Spleen (tissue), 11 donors: Measurements from ENCODE around the gene EXOC4. TPM values are rescaled to one million over a fixed set of nuclear protein-coding genes. Genes with fewer than 3 reads are reported as not detected.

Experiments
- DNase-seq: peaks from one replicate; pipeline ENCODE4 v3.0.0-alpha.2; 2020
- H3K27ac ChIP-seq, 8 donors: fragments of 200-600 bp; sonication (generic) in 7 of 8; 1 replicate in 4 of 8; 2 replicates in 4 of 8; pipeline versions ENCODE4 v1.5.0 to v1.8.0; 2016 to 2021; ENCODE audit warnings: inconsistent platforms in 4 of 8, mild to moderate bottlenecking in 4 of 8, moderate library complexity in 1 of 8
- H3K27me3 ChIP-seq, 7 donors: fragments of 200-600 bp; sonication (generic) in 6 of 7; replicated peaks in 1 of 7; 1 replicate in 4 of 7; 2 replicates in 3 of 7; pipeline versions ENCODE4 v1.5.0 to v1.8.0; 2016 to 2021; ENCODE audit warnings: inconsistent platforms in 3 of 7, mild to moderate bottlenecking in 1 of 7
- H3K36me3 ChIP-seq, 6 donors: fragments of 200-600 bp; sonication (generic) in 5 of 6; 1 replicate in 4 of 6; 2 replicates in 2 of 6; pipeline versions ENCODE4 v1.5.0 to v1.8.0; 2016 to 2021; ENCODE audit warnings: inconsistent platforms in 2 of 6
- H3K4me1 ChIP-seq, 6 donors: fragments of 200-600 bp; sonication (generic) in 5 of 6; 1 replicate in 3 of 6; 2 replicates in 3 of 6; pipeline versions ENCODE4 v1.5.0 to v1.8.0; 2016 to 2021; ENCODE audit warnings: inconsistent platforms in 3 of 6
- H3K4me3 ChIP-seq, 8 donors: fragments of 200-600 bp; sonication (generic) in 7 of 8; 1 replicate in 4 of 8; 2 replicates in 4 of 8; pipeline versions ENCODE4 v1.5.0 to v1.8.0; 2016 to 2021; ENCODE audit warnings: inconsistent platforms in 4 of 8, mild to moderate bottlenecking in 4 of 8, moderate library complexity in 2 of 8
- H3K9me3 ChIP-seq, 8 donors: fragments of 200-600 bp; sonication (generic) in 7 of 8; 1 replicate in 4 of 8; 2 replicates in 4 of 8; pipeline versions ENCODE4 v1.5.0 to v1.8.0; 2016 to 2021; ENCODE audit warnings: inconsistent platforms in 4 of 8
- POLR2A ChIP-seq, 3 donors: fragments of 450-650 bp; IDR thresholded peaks; one replicate each; pipeline ENCODE4 v1.5.1; 2017; ENCODE audit warnings: antibody characterized with exemption in 3 of 3, mild to moderate bottlenecking in 1 of 3
- POLR2AphosphoS5 ChIP-seq, 3 donors: sonication (generic); formaldehyde crosslinking; IDR thresholded peaks; one replicate each; pipeline ENCODE4 v1.5.1; 2017; ENCODE audit warnings: antibody characterized with exemption in 3 of 3
- WGBS, 5 donors: extraction: QIAGEN DNeasy Blood & Tissue Kit in 3 of 5; methylation state at CpG; one replicate each; pipeline versions ENCODE4 v1.1.5 to v1.1.7; 2013 to 2018; 5-methylcytosine and 5-hydroxymethylcytosine counted together
- intact Hi-C: fragments of 100-400 bp; cut with DNase I; formaldehyde crosslinking; loops from one replicate; pipeline ENCODE4 v1.15.0; 2023; ENCODE audit warnings: low total_unique reads
- polyA plus RNA-seq, 3 donors: library from polyadenylated mRNA; stranded (reverse); fragments of 200-250 nt; gene quantifications; one replicate each; pipeline ENCODE4 v1.2.1, GENCODE V29; 2013
- total RNA-seq, 7 donors: library from RNA; depleted of rRNA in 3 of 7; stranded (reverse); fragments of >200 nt in 3 of 7; fragmentation: NEBNext Ultra II Directional in 4 of 7; extraction: Animal tissue kit (Norgen Biotek cat#: 25700) in 4 of 7; gene quantifications; one replicate each; pipeline versions ENCODE4 v1.1.0 to v1.2.1, GENCODE V29; 2016 to 2021
- TF ChIP-seq, protein P1 (sequence below), 11 experiments: fragments of 200-600 bp in 7 of 11; fragments of 450-650 bp in 4 of 11; sonication (generic) in 4 of 11; IDR thresholded peaks in 8 of 11; conservative IDR thresholded peaks in 3 of 11; 1 replicate in 7 of 11; 2 replicates in 4 of 11; pipeline versions ENCODE4 v1.4.0 to v1.8.0; 2016 to 2021; ENCODE audit warnings: antibody characterized with exemption in 11 of 11, inconsistent platforms in 4 of 11, mild to moderate bottlenecking in 1 of 11
- donor health status: healthy with polysubstance abuse.
- donor health status: DM: no; HTN: no; CAD: no; lungs with moderate emphysema.
- donor health status: DM: no; HTN: no; CAD: no.
- donor health status: Bipolar disorder and iron deficiency.
- donor health status: healthy.
- donor health status: DM: no; HTN: no; CAD: no.
- donor health status: DM: yes; HTN: yes; CAD: no.

Gene EXOC4
- total and polyA plus RNA-seq, 10 donors, result 14.1 to 138 (median 102) TPM

- TF ChIP-seq POLR2A (IDR thresholded peaks at IDR 0.05) (no peak), POLR2AphosphoS5 (IDR thresholded peaks at IDR 0.05) (no peak)
- TF ChIP-seq, protein P1, sequence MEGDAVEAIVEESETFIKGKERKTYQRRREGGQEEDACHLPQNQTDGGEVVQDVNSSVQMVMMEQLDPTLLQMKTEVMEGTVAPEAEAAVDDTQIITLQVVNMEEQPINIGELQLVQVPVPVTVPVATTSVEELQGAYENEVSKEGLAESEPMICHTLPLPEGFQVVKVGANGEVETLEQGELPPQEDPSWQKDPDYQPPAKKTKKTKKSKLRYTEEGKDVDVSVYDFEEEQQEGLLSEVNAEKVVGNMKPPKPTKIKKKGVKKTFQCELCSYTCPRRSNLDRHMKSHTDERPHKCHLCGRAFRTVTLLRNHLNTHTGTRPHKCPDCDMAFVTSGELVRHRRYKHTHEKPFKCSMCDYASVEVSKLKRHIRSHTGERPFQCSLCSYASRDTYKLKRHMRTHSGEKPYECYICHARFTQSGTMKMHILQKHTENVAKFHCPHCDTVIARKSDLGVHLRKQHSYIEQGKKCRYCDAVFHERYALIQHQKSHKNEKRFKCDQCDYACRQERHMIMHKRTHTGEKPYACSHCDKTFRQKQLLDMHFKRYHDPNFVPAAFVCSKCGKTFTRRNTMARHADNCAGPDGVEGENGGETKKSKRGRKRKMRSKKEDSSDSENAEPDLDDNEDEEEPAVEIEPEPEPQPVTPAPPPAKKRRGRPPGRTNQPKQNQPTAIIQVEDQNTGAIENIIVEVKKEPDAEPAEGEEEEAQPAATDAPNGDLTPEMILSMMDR (IDR thresholded peaks at IDR 0.05 in 8 of 11, conservative IDR thresholded peaks at IDR 0.05 in 3 of 11), result no peak
- no peaks in the 10 kb centered on the region for H3K4me1 ChIP-seq
- no peak overlapping the region for H3K4me3 ChIP-seq
- 83 to 100% (median 94%) methylated on average over 1 of the region's 1 CpG for WGBS, 5 donors
- no peak overlapping the region for H3K27ac ChIP-seq
- H3K27me3 ChIP-seq, result no peaks in the 10 kb centered on the region
- H3K9me3 ChIP-seq, result no peaks in the 10 kb centered on the region
- no peaks in the 10 kb centered on the region for H3K36me3 ChIP-seq
- intact Hi-C loops, result no loop called here
- no peak for DNase-seq
These were observed 470.2 kb downstream of the EXOC4 start for GRCh38 chr7:133723044-133723443.

- Histone ChIP-seq H3K4me3 (no peak overlapping the region), H3K4me1 (no peaks in the 10 kb centered on the region), H3K36me3 (no peaks in the 10 kb centered on the region), H3K9me3 (no peaks in the 10 kb centered on the region), H3K27ac (no peak overlapping the region), H3K27me3 (no peaks in the 10 kb centered on the region)
- no peak for DNase-seq
- no peak for TF ChIP-seq POLR2A (IDR thresholded peaks at IDR 0.05)
- no peak for TF ChIP-seq POLR2AphosphoS5 (IDR thresholded peaks at IDR 0.05)
- TF ChIP-seq, protein P1 (IDR thresholded peaks at IDR 0.05 in 8 of 11, conservative IDR thresholded peaks at IDR 0.05 in 3 of 11), result no peak
- 94 to 100% (median 95%) methylated on average over 2 of the region's 2 CpGs for WGBS, 5 donors
- intact Hi-C loops, result no loop called here
These were observed 471.3 kb downstream of the EXOC4 start for GRCh38 chr7:133724148-133724547.

DNA sequence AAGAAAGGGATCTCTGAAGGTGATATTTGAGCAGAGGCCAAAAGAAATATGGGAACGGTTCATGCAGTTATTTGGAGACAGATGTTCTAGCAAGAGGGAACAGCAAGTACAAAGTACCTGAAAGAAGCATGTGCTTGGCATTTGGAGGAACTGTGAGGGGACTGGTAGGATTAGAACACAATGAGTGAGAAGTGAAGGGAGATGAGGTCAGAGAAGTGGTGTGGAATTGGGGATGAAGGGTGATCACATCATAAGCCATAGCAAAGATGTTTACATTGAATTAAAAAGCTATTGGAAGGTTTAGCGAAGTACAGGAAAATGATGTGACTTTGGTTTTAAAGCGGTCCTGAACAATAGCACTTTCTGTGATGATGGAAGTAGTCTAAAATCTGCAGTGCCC lies 471.8 kb downstream of the EXOC4 start:
- no peaks in the 10 kb centered on the region for H3K36me3 ChIP-seq
- H3K9me3 ChIP-seq, result no peaks in the 10 kb centered on the region
- H3K4me1 ChIP-seq, result no peaks in the 10 kb centered on the region
- no peak for DNase-seq
- no peaks in the 10 kb centered on the region for H3K27me3 ChIP-seq
- H3K27ac ChIP-seq, result no peak overlapping the region
- TF ChIP-seq POLR2A (IDR thresholded peaks at IDR 0.05) (no peak), POLR2AphosphoS5 (IDR thresholded peaks at IDR 0.05) (no peak)
- TF ChIP-seq, protein P1 (IDR thresholded peaks at IDR 0.05 in 8 of 11, conservative IDR thresholded peaks at IDR 0.05 in 3 of 11), result no peak
- no peak overlapping the region for H3K4me3 ChIP-seq
- 93 to 98% (median 96%) methylated on average over 3 of the region's 3 CpGs for WGBS, 5 donors
- intact Hi-C loops, result no loop called here

DNA sequence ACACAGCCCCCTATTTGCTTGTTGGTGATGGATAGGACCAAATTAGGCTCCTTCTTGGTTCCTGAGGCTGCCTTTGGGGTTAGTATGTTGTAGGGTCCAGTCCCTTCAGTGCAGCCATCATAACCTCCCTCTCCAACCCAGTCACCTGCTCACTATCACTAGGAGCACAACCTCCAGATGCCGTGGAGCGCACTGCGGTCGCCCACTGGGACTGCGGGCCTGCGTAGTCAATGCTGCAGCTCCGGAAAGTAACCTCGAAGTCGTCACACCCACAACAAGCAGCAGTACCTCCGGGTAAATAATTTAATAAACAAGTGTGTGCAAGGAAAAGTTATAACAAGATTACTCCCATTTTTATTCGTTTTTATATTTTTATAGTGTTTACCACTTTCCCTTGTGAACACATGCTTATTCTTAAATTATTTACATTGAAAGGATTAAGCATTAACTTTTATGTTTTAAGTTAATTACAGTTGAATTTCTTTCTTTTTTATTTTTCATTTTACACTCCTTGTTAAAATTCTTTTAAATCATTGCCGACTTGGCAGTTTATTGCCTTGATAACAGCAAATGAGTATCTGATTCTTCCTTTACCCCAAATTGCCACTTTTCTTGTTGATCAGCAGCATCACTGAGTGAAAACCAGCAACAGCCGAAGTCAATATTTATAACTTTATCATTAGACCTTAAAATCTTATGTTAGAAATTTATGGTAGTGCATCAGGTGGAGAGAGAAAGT lies 474.8 kb downstream of the EXOC4 start:
- WGBS, 5 donors, result 89 to 91% (median 89%) methylated on average over 13 of the region's 13 CpGs
- no peak for DNase-seq
- H3K4me3 ChIP-seq, result no peak overlapping the region
- no peak overlapping the region for H3K27ac ChIP-seq
- no peaks in the 10 kb centered on the region for H3K27me3 ChIP-seq
- intact Hi-C loops, result no loop called here
- H3K36me3 ChIP-seq, result no peaks in the 10 kb centered on the region
- no peaks in the 10 kb centered on the region for H3K9me3 ChIP-seq
- TF ChIP-seq, protein P1 (IDR thresholded peaks at IDR 0.05 in 8 of 11, conservative IDR thresholded peaks at IDR 0.05 in 3 of 11), result no peak
- TF ChIP-seq POLR2A (IDR thresholded peaks at IDR 0.05), result no peak
- no peaks in the 10 kb centered on the region for H3K4me1 ChIP-seq
